Neural progenitor cell (in vitro differentiated cells): ENCODE measurements around the gene PAK6. TPM values are rescaled to one million over a fixed set of nuclear protein-coding genes. Genes with fewer than 3 reads are reported as not detected.

ENCODE experiments used
- DNase-seq: peaks from one replicate; pipeline ENCODE4 v3.0.0-alpha.2; 2016; ENCODE audit warnings: low spot score
- H2AFZ ChIP-seq: fragments of 200-600 bp; sonication (generic); replicated peaks from 2 replicates; pipeline ENCODE4 v1.6.1; 2016; ENCODE audit warnings: antibody characterized with exemption
- H3F3A ChIP-seq: fragments of 200-600 bp; sonication (generic); 2 replicates; pipeline ENCODE4 v1.6.1; 2016; ENCODE audit warnings: antibody characterized with exemption, low read depth
- H3K27ac ChIP-seq: fragments of 200-600 bp; sonication (generic); 2 replicates; pipeline ENCODE4 v1.5.1; 2016; ENCODE audit warnings: mild to moderate bottlenecking
- H3K27me3 ChIP-seq: fragments of 200-600 bp; sonication (generic); 2 replicates; pipeline ENCODE4 v1.6.1; 2016; ENCODE audit warnings: mild to moderate bottlenecking, moderate library complexity
- H3K36me3 ChIP-seq: fragments of 200-600 bp; sonication (generic); 2 replicates; pipeline ENCODE4 v1.5.1; 2016
- H3K4me1 ChIP-seq: fragments of 200-600 bp; sonication (generic); 2 replicates; pipeline ENCODE4 v1.6.1; 2016; ENCODE audit warnings: mixed run types
- H3K4me2 ChIP-seq: fragments of 200-600 bp; sonication (generic); 2 replicates; pipeline ENCODE4 v1.6.1; 2016
- H3K4me3 ChIP-seq: fragments of 200-600 bp; sonication (generic); 2 replicates; pipeline ENCODE4 v1.5.1; 2016
- H3K79me2 ChIP-seq: fragments of 200-600 bp; sonication (generic); 2 replicates; pipeline ENCODE4 v1.6.1; 2016; ENCODE audit warnings: low read depth
- H3K9ac ChIP-seq: fragments of 200-600 bp; sonication (generic); 2 replicates; pipeline ENCODE4 v1.6.1; 2016
- H3K9me3 ChIP-seq: fragments of 200-600 bp; sonication (generic); 2 replicates; pipeline ENCODE4 v1.5.1; 2016; ENCODE audit warnings: low read depth
- H4K20me1 ChIP-seq: fragments of 200-600 bp; sonication (generic); 2 replicates; pipeline ENCODE4 v1.6.1; 2016; ENCODE audit warnings: low read depth
- H3K27ac Mint-ChIP-seq: 3 replicates; pipeline ENCODE4 v1.8.0; 2021; ENCODE audit warnings: mixed read lengths
- H3K27me3 Mint-ChIP-seq: 2 replicates; pipeline ENCODE4 v1.8.0; 2022; ENCODE audit warnings: low read depth, mild to moderate bottlenecking, inconsistent platforms, moderate library complexity, mixed read lengths; ENCODE audit not compliant: insufficient read depth
- H3K36me3 Mint-ChIP-seq: 3 replicates; pipeline ENCODE4 v1.8.0; 2021; ENCODE audit warnings: mixed read lengths
- H3K4me1 Mint-ChIP-seq: 3 replicates; pipeline ENCODE4 v1.8.0; 2021; ENCODE audit warnings: mixed read lengths
- H3K4me3 Mint-ChIP-seq: 3 replicates; pipeline ENCODE4 v1.8.0; 2021; ENCODE audit warnings: mild to moderate bottlenecking, moderate library complexity, mixed read lengths
- H3K9me3 Mint-ChIP-seq: 3 replicates; pipeline ENCODE4 v1.8.0; 2020; ENCODE audit warnings: mixed read lengths
- CTCF ChIP-seq: fragments of 200-600 bp; sonication (generic); IDR thresholded peaks from 2 replicates; pipeline ENCODE4 v1.5.1; 2017; ENCODE audit warnings: antibody characterized with exemption, mild to moderate bottlenecking
- EZH2 ChIP-seq: fragments of 200-600 bp; sonication (generic); IDR thresholded peaks from 2 replicates; pipeline ENCODE4 v1.6.1; 2017; ENCODE audit warnings: antibody characterized with exemption, mild to moderate bottlenecking, moderate library complexity
- EZH2phosphoT487 ChIP-seq: fragments of 200-600 bp; sonication (generic); IDR thresholded peaks from 2 replicates; pipeline ENCODE4 v1.6.1; 2017; ENCODE audit warnings: antibody characterized with exemption
- total RNA-seq: library from RNA; depleted of rRNA; stranded (reverse); fragments of >200 nt; gene quantifications from 2 replicates; pipeline ENCODE4 v1.2.3, GENCODE V29; 2015; ENCODE audit warnings: low replicate concordance

Gene PAK6
- total RNA-seq, 1 donor from 2014 or later, result not detected

- Histone ChIP-seq H3K27me3 (peaks cover 100% of the 10 kb centered on the region), H3K27ac (no peak overlapping the region), H3K4me1 (peaks cover 28% of the 10 kb centered on the region), H3F3A (peaks cover 22% of the 10 kb centered on the region), H2AFZ (no peak overlapping the region), H3K36me3 (no peaks in the 10 kb centered on the region), H4K20me1 (peaks cover 23% of the 10 kb centered on the region), H3K4me3 (no peak overlapping the region), H3K9ac (no peak overlapping the region), H3K4me2 (no peak overlapping the region), H3K79me2 (no peaks in the 10 kb centered on the region), H3K9me3 (no peaks in the 10 kb centered on the region)
- Mint-ChIP-seq H3K4me1 (peaks cover 47% of the 10 kb centered on the region), H3K27me3 (peaks cover 45% of the 10 kb centered on the region), H3K36me3 (no peaks in the 10 kb centered on the region), H3K27ac (no peak overlapping the region), H3K4me3 (peak overlapping the region; percentile 7), H3K9me3 (no peaks in the 10 kb centered on the region)
- no peak for DNase-seq
- TF ChIP-seq EZH2 (no peak), CTCF (no peak), EZH2phosphoT487 (no peak)
These were observed 46.3 kb downstream of the PAK6 start for GRCh38 chr15:40285151-40285550.

GRCh38 chr15:40285554-40286011 lies 46.7 kb downstream of the PAK6 start:
- H3K27ac Mint-ChIP-seq, result no peak overlapping the region
- H3K9me3 ChIP-seq, result no peaks in the 10 kb centered on the region
- peaks cover 19% of the 10 kb centered on the region for H4K20me1 ChIP-seq
- TF ChIP-seq CTCF (no peak), EZH2 (no peak), EZH2phosphoT487 (no peak)
- peaks cover 28% of the 10 kb centered on the region for H3K4me1 ChIP-seq
- H3K9ac ChIP-seq, result no peak overlapping the region
- DNase-seq, result no peak
- H2AFZ ChIP-seq, result no peak overlapping the region
- H3K27me3 Mint-ChIP-seq, result peaks cover 45% of the 10 kb centered on the region
- H3K79me2 ChIP-seq, result no peaks in the 10 kb centered on the region
- no peak overlapping the region for H3K4me3 ChIP-seq
- H3K4me1 Mint-ChIP-seq, result peaks cover 47% of the 10 kb centered on the region
- no peaks in the 10 kb centered on the region for H3K9me3 Mint-ChIP-seq
- H3K4me2 ChIP-seq, result no peak overlapping the region
- no peaks in the 10 kb centered on the region for H3K36me3 ChIP-seq
- H3K4me3 Mint-ChIP-seq, result peak overlapping the region; percentile 43
- peaks cover 100% of the 10 kb centered on the region for H3K27me3 ChIP-seq
- no peaks in the 10 kb centered on the region for H3K36me3 Mint-ChIP-seq
- peaks cover 22% of the 10 kb centered on the region for H3F3A ChIP-seq
- H3K27ac ChIP-seq, result no peak overlapping the region

GRCh38 chr15:40286061-40286532 lies 47.2 kb downstream of the PAK6 start:
- no peak overlapping the region for H3K27ac Mint-ChIP-seq
- Histone ChIP-seq H3K9ac (no peak overlapping the region), H3K9me3 (no peaks in the 10 kb centered on the region), H3K27me3 (peaks cover 100% of the 10 kb centered on the region), H3K79me2 (no peaks in the 10 kb centered on the region), H4K20me1 (peaks cover 14% of the 10 kb centered on the region), H2AFZ (no peak overlapping the region), H3F3A (peaks cover 20% of the 10 kb centered on the region), H3K36me3 (no peaks in the 10 kb centered on the region), H3K4me2 (no peak overlapping the region), H3K27ac (no peak overlapping the region), H3K4me1 (peaks cover 28% of the 10 kb centered on the region), H3K4me3 (no peak overlapping the region)
- no peak for TF ChIP-seq CTCF
- TF ChIP-seq EZH2, result no peak
- TF ChIP-seq EZH2phosphoT487, result no peak
- peaks cover 40% of the 10 kb centered on the region for H3K27me3 Mint-ChIP-seq
- no peaks in the 10 kb centered on the region for H3K9me3 Mint-ChIP-seq
- H3K4me3 Mint-ChIP-seq, result peak overlapping the region; percentile 43
- no peak for DNase-seq
- H3K36me3 Mint-ChIP-seq, result no peaks in the 10 kb centered on the region
- H3K4me1 Mint-ChIP-seq, result peaks cover 42% of the 10 kb centered on the region
